ENCODE data around the gene KARS1.

- TF ChIP-seq, protein P1, sequence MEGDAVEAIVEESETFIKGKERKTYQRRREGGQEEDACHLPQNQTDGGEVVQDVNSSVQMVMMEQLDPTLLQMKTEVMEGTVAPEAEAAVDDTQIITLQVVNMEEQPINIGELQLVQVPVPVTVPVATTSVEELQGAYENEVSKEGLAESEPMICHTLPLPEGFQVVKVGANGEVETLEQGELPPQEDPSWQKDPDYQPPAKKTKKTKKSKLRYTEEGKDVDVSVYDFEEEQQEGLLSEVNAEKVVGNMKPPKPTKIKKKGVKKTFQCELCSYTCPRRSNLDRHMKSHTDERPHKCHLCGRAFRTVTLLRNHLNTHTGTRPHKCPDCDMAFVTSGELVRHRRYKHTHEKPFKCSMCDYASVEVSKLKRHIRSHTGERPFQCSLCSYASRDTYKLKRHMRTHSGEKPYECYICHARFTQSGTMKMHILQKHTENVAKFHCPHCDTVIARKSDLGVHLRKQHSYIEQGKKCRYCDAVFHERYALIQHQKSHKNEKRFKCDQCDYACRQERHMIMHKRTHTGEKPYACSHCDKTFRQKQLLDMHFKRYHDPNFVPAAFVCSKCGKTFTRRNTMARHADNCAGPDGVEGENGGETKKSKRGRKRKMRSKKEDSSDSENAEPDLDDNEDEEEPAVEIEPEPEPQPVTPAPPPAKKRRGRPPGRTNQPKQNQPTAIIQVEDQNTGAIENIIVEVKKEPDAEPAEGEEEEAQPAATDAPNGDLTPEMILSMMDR (IDR thresholded peaks at IDR 0.05; ENCODE audit: borderline replicate concordance, extremely low read depth, low read length, poor library complexity, severe bottlenecking): no peak
- TF ChIP-seq EZH2 (IDR thresholded peaks at IDR 0.05; ENCODE audit: borderline replicate concordance, low read depth, low read length, severe bottlenecking): no peak
Observed at GRCh38 chr16:75593825-75594820, 53.3 kb downstream of the KARS1 start.
